Measurements from ENCODE around the gene NFKBIL1. TPM values are rescaled to one million over a fixed set of nuclear protein-coding genes. Genes with fewer than 3 reads are reported as not detected.

Gene NFKBIL1
- total and polyA plus RNA-seq, 9 of the 15 experiments (the other 6 are each of a cell fraction or from before 2014, with no cell fraction given): 0.49 to 33.1 (median 7.6) TPM

- TF ChIP-seq BRD9 (IDR thresholded peaks at IDR 0.05; ENCODE audit: low read depth, partially characterized antibody) (peak; percentile 78), ZNF561 (CRISPR knock-in tag; conservative IDR thresholded peaks at IDR 0.05) (no peak), ZNF140 (CRISPR knock-in tag; IDR thresholded peaks at IDR 0.05) (no peak), NEUROD1 (IDR thresholded peaks at IDR 0.05; ENCODE audit: borderline replicate concordance, low read depth, low read length, partially characterized antibody) (peak; percentile 84), ZNF121 (CRISPR knock-in tag; conservative IDR thresholded peaks at IDR 0.05) (no peak), TEAD4 (IDR thresholded peaks at IDR 0.05; ENCODE audit: low read length) (peak; percentile 54; the same call in 1 of the 2 replicates), TEAD4 (CRISPR knock-in tag; IDR thresholded peaks at IDR 0.05; ENCODE audit: borderline replicate concordance) (no peak), MBD2 (IDR thresholded peaks at IDR 0.05; ENCODE audit: borderline replicate concordance, low read depth) (peak; percentile 90), ZNF445 (CRISPR knock-in tag; IDR thresholded peaks at IDR 0.05; ENCODE audit: low read depth) (0 out of 2 replicates have a peak, but pooled peaks have one; percentile 52), DACH1 (IDR thresholded peaks at IDR 0.05; ENCODE audit: partially characterized antibody) (peak; percentile 18), HNRNPUL1 (IDR thresholded peaks at IDR 0.05; ENCODE audit: low read length) (no peak), GMEB1 (CRISPR knock-in tag; IDR thresholded peaks at IDR 0.05) (peak; percentile 61), GATAD2B (IDR thresholded peaks at IDR 0.05; ENCODE audit: borderline replicate concordance) (peak; percentile 67; the same call in 1 of the 2 replicates), ZFP30 (CRISPR knock-in tag; IDR thresholded peaks at IDR 0.05; ENCODE audit: borderline replicate concordance) (no peak), SOX6 (IDR thresholded peaks at IDR 0.05) (peak; percentile 51; the same call in 1 of the 2 replicates), SUPT5H (IDR thresholded peaks at IDR 0.05) (peak; percentile 67), ZBED1 (IDR thresholded peaks at IDR 0.05) (peak; percentile 63; the same call in 1 of the 2 replicates), CTCF (IDR thresholded peaks at IDR 0.05 in 2 of 3, conservative IDR thresholded peaks at IDR 0.05 in 1 of 3; ENCODE audit: insufficient read depth in 2 of 3, low read depth in 1 of 3, low read length in 3 of 3) (no peak; a peak in 1 of 6 replicates), DIDO1 (tag; IDR thresholded peaks at IDR 0.05; ENCODE audit: low read depth) (peak; percentile 92), SRSF1 (IDR thresholded peaks at IDR 0.05; ENCODE audit: low read depth, low read length) (no peak)
- TF ChIP-seq, protein P1, sequence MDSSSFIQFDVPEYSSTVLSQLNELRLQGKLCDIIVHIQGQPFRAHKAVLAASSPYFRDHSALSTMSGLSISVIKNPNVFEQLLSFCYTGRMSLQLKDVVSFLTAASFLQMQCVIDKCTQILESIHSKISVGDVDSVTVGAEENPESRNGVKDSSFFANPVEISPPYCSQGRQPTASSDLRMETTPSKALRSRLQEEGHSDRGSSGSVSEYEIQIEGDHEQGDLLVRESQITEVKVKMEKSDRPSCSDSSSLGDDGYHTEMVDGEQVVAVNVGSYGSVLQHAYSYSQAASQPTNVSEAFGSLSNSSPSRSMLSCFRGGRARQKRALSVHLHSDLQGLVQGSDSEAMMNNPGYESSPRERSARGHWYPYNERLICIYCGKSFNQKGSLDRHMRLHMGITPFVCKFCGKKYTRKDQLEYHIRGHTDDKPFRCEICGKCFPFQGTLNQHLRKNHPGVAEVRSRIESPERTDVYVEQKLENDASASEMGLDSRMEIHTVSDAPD (CRISPR knock-in tag; IDR thresholded peaks at IDR 0.05): no peak
- TF ChIP-seq, protein P2, sequence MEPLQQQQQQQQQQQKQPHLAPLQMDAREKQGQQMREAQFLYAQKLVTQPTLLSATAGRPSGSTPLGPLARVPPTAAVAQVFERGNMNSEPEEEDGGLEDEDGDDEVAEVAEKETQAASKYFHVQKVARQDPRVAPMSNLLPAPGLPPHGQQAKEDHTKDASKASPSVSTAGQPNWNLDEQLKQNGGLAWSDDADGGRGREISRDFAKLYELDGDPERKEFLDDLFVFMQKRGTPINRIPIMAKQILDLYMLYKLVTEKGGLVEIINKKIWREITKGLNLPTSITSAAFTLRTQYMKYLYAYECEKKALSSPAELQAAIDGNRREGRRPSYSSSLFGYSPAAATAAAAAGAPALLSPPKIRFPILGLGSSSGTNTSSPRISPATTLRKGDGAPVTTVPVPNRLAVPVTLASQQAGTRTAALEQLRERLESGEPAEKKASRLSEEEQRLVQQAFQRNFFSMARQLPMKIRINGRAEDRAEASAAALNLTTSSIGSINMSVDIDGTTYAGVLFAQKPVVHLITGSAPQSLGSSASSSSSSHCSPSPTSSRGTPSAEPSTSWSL (CRISPR knock-in tag; IDR thresholded peaks at IDR 0.05; ENCODE audit: borderline replicate concordance): no peak
Measured at GRCh38 chr6:31546958-31547726, at the start of gene NFKBIL1 (continued).
